GM18858 (cell line): ENCODE data around the gene MAGI1.

Source experiments
- ATAC-seq: cut with Tn5 transposase; IDR thresholded peaks from one replicate; pipeline ENCODE4 v1.9.1; 2021; ENCODE audit not compliant: unreplicated experiment

The MAGI1 gene

DNA sequence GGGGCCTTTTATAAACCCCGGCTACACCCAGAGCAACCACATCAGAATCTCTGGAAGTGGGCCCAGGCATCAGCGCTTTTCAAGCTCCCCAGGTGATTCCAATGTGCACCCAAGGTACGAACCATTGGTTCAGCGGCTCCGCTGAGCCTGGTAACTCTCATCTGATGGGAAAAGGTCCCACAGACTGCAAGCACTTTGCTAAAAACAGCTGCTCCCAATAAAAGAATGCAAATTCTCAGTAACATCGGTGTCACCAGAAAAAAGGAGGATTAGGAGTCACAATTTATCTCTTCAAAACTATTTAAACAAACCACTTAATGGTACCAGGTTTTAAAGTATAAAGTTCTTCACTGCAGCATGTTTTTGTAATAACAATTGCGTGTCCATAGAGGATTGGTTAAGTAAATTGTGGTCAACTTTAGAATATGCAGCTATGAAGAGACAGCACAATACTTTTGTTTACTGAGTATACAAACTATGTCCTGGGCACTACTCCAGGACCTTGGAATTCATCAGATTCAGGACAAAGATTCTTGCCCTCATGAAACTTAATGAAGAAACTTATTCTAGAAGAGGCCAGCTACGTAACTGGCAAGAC lies 690.2 kb downstream of the MAGI1 start:
- no peak for ATAC-seq

DNA sequence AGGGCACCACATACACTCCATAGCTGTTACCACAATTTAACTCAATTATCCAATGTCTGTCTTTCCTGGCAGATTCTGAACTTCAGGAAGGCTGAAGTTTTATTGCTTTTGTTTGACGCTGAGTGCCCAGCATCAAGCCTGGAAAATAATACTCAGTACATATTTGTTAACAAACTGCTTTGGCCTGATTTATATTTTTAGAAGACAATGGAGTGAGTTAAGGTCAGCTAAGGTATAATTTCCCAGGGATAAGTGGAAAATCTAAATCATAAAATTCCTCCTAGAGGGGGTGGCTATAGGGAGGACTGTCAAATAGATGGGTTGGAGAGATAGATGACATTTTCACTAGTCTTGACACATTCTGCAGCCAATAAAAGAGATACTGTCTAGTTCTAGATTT lies 691.6 kb downstream of the MAGI1 start:
- no peak for ATAC-seq

DNA sequence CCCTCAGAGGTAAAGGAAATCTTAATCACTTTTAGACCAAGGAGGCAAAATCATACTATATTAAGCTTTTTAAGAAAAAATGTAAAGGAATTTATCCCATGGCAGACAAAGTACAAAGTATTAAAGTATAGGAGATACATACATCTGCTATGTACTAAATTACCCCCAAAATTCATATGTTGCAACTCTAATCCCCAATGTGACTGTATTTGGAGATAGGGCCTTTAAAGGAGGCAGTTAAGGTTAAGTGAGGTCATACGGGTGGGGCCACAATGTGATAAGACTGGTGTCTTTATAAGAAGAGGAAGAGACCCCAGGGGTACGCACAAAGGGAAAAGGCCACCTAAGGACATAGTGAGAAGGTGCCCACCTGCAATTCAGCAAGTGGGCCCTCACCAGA lies 693.9 kb downstream of the MAGI1 start:
- no peak for ATAC-seq

- ATAC-seq: no peak
Observed at GRCh38 chr3:65344444-65344843, 694.3 kb downstream of the MAGI1 start.

DNA sequence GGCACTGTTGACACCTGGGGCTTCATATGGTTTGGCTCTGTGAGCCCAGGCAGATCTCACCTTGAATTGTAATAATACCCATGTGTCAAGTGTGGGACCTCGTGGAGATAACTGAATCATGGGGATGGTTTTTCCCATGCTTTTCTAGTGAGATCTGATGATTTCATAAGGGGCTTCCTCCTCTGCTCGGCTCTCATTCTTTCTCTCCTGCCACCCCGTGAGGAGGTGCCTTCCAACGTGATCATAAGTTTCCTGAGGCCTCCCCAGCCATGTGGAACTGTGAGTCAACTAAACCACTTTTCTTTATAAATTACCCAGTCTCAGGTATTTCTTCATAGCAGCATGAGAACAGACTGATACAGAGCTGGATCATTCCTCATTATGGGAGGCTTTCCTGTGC lies 695.0 kb downstream of the MAGI1 start:
- ATAC-seq: no peak

DNA sequence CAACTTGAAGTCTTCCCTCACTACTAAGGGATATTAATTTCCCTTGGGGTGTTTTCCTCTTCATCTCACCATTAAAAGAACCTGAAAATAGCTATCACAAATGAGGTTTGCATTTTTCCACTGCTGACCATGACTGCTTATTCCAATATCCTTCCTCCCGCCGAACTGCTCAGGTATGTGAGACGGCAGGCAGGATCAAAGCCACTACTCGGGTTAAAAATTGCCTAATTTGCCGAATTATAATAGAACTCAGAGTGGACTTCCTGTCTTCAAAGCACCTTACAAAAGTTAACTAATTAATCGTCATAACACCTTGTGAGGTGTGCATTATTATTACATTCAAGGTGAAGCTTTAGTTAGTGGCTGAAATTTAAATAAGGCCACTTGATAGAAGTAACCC lies 695.7 kb downstream of the MAGI1 start:
- no peak for ATAC-seq

DNA sequence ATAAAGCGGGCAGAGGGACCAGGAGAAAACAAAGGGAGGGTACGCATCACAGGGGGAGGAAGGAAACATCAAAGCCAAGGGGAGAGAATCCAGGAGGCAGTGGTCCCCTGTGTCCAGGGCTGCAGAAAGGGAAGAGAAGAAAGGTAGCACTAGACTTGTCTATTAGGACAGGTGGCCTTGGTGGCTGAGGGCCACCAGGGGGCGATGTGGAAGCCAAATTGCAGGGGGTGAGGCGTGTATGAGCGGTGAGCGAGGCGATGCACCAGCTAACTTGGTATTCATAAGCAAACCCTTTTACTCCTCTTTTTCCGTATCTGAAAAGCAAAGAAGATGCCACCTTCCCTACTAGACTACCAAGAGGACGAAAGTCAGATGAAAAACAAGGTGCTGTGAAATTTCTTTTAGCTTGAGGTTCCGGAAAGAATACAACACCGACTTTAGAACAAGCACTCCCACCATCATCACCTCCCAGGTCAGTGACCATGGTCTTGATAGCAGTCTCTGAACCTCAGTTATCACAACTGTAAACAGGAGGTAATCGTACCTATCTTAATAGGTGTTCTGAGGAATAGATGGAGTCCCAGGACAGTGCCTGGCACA lies 696.5 kb downstream of the MAGI1 start:
- peak; percentile 69 for ATAC-seq

- ATAC-seq: no peak
Observed at GRCh38 chr3:65339192-65339740, 699.5 kb downstream of the MAGI1 start.

DNA sequence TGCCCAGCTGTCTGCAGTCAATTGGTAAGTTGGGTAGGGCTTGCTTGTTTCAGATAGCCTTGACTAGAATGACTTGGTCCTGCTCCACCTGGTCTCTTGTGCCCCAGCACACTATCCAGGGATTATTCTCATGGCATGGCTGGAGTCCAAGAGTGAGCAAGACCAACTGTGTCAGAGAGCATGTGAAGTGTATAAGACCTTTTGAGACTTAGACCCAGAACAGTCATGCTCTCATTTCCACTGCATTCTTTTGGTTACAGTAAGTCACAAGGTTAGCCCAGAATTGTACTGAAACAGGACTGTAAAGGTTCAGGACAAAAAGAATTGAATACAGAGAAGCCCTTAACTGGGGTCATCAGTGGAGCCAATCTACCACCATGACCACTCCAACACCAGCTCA lies 700.1 kb downstream of the MAGI1 start:
- ATAC-seq: no peak

GRCh38 chr3:65335587-65335986 lies 703.1 kb downstream of the MAGI1 start:
- ATAC-seq: no peak

- ATAC-seq: no peak
Observed at GRCh38 chr3:65334045-65334665, 704.6 kb downstream of the MAGI1 start.

DNA sequence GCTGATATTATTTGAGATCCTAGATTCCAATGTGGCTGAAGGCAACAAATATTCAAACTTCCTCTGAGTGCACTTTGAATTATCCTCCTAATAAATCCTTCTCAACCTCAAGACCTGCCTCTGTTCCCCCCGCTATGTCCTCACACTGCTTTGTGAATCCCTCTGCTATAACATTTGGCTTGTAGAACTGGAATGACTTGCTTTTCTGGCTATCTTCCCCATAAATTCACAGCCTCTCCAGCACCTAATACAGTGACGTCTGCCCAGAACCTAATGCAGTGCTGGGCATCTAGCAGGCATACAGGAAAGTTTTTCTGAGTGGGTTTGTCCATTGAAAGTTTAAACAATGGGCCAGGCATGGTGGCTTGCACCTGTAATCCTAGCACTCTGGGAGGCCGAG lies 707.0 kb downstream of the MAGI1 start:
- ATAC-seq: no peak

DNA sequence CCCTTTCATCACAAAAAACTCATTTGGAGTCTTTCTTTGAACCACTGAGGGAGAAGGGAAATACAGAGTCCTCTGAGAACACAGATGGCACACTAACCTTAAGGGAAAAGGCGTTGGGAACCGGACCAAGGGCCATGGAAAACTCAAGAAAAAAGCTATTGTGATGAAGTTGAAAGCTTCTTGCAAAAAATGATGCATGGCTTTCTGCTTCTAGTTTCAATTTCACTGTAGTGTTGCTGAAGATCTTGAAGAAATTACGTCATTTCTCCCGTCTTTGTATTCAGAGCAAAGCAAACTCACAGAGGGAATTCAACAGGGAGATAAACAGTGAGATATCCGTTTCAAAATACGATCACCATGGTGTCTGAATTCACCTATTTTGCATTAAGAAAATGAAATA lies 708.6 kb downstream of the MAGI1 start:
- ATAC-seq: no peak

GRCh38 chr3:65328148-65328547 lies 710.6 kb downstream of the MAGI1 start:
- ATAC-seq: no peak

DNA sequence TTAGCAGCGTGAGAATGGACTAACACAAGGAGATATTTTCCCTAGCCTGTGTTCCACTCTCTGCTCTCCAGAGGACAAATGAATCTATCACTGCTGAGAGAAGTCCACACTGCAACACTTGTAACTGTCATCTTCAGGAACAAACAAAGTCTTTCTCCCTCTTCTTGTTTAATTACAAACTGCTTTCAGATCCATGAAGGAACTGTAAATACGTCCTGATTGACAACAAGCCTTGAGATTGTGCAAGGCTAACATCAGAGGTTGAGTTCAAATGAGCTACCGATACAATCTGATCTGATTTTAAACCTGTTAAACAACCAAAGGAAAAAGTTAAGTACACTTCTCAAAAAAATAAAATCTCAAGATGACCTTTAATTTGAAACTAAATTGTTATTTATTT lies 712.1 kb downstream of the MAGI1 start:
- no peak for ATAC-seq

GRCh38 chr3:65322910-65323309 lies 715.8 kb downstream of the MAGI1 start:
- ATAC-seq: no peak

DNA sequence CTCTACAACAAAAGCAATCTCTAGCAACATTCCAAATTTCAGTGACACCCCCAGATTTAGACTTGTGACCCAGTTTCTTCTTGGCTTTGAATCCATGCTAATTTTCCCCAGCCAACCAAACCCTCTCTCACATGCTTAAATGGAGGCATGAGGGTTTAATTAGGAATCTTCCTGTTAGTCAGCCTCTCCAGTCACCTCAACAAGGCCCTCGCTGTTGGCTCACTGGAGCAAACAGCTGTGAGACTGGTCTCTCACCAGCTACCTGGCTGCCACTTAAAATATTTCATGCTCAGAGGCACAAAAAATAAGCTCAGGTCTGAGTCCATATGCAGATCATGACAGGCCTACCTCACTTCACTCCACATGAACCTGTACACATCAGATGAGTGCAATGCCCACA lies 720.5 kb downstream of the MAGI1 start:
- ATAC-seq: no peak

DNA sequence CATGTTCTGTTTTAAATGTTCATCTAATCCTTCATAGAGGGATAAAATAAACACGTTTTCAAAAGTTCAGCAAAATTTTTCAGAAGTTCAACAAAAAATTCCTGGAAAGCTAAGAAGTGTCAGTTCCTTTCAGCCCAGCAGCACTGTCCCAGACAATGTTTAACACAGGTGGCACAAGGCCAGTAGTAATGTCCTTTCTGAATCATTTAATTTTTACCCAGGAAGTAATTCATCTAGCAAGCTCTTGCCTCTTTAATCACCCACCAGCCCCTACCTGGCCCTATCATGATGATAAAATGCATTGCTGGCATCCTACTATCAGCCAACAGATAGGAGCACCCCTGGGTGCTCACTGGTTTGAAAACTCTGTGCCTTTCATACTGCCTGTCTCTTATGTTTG lies 723.8 kb downstream of the MAGI1 start:
- no peak for ATAC-seq

- no peak for ATAC-seq
Observed at GRCh38 chr3:65314269-65314668, 724.4 kb downstream of the MAGI1 start.

DNA sequence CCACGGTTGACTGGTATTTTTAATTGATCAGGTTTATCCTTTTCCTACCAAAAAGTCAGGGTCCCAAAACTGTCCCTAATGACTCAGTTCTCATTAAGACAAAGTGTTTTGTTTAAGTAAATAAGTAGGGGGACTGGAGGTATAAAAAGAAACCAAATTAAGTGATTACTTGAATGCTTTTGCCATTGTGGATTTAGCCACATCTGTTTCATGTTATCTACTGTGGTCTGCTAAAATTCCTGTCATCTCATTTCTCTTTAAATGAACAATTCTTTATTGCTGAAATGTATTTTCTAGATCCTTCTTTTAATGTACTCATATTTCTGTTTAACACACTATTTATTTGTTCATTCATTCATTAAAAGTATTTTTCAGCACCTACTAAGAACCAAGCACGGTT lies 725.1 kb downstream of the MAGI1 start:
- no peak for ATAC-seq

DNA sequence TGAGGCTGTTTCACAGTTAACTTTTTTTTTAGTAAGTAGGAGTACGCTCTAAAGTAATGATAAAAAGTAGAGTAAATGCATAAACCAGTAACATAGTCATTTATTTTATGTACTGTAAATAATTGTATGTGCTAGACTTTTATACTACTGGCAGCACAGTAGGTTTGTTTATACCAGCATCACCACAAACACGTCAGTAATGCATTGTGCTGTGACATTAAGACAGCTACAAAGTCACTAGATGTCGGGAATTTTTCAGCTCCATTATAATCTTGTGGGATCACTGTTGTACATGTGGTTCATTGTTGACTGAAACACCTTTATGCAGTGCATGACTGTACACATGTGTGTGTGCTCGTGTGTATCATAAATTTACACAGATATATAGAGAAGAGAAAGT lies 732.9 kb downstream of the MAGI1 start:
- no peak for ATAC-seq
